ENCODE results near the gene LYG2.

DNA sequence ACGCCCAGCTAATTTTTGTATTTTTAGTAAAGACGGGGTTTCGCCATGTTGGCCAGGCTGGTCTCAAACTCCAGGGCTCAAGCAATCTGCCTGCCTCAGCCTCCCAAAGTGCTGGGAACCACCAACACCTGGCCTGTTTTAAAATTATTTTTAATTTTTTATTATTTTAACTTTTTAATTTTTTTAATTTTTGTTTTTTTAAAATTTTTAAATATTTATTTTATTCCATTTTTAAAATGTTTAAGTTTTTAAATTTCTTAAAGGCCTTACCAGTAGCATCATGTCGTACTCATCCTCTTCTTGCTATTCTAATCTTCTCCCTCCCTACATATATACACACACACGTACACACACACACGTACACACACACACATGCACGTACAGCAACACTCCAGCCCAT, 44.1 kb upstream of the LYG2 start:
- TF ChIP-seq POLR2A (IDR thresholded peaks at IDR 0.05) = no peak
- TF ChIP-seq, protein P1, sequence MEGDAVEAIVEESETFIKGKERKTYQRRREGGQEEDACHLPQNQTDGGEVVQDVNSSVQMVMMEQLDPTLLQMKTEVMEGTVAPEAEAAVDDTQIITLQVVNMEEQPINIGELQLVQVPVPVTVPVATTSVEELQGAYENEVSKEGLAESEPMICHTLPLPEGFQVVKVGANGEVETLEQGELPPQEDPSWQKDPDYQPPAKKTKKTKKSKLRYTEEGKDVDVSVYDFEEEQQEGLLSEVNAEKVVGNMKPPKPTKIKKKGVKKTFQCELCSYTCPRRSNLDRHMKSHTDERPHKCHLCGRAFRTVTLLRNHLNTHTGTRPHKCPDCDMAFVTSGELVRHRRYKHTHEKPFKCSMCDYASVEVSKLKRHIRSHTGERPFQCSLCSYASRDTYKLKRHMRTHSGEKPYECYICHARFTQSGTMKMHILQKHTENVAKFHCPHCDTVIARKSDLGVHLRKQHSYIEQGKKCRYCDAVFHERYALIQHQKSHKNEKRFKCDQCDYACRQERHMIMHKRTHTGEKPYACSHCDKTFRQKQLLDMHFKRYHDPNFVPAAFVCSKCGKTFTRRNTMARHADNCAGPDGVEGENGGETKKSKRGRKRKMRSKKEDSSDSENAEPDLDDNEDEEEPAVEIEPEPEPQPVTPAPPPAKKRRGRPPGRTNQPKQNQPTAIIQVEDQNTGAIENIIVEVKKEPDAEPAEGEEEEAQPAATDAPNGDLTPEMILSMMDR (IDR thresholded peaks at IDR 0.05) = no peak

Measured in right lobe of liver (tissue), 4 donors.